ENCODE results near the gene TPGS1.

The TPGS1 gene

GRCh38 chr19:489418-490196 lies 17.7 kb upstream of the TPGS1 start:
- no peaks in the 10 kb centered on the region for H3F3A ChIP-seq (ENCODE audit: insufficient read depth, low read length)
- TF ChIP-seq EZH2 (IDR thresholded peaks at IDR 0.05; ENCODE audit: borderline replicate concordance, low read length) = no peak
- no peak for TF ChIP-seq CTCF (IDR thresholded peaks at IDR 0.05; ENCODE audit: low read length)
- peak overlapping the region; percentile 93 for H3K4me2 ChIP-seq (ENCODE audit: low read length)
- no peaks in the 10 kb centered on the region for H3K27me3 ChIP-seq (ENCODE audit: insufficient read depth, low read length)
- H3K4me1 ChIP-seq (ENCODE audit: insufficient read depth, low read length, severe bottlenecking) = peaks cover 8% of the 10 kb centered on the region
- no peaks in the 10 kb centered on the region for H3K9me3 ChIP-seq (ENCODE audit: low read length)
- H2AFZ ChIP-seq (ENCODE audit: low read length) = no peak overlapping the region
- H4K20me1 ChIP-seq (ENCODE audit: insufficient read depth, low read length) = no peaks in the 10 kb centered on the region
- no peaks in the 10 kb centered on the region for H3K79me2 ChIP-seq (ENCODE audit: insufficient read depth, low read length)
- H3K4me3 ChIP-seq (ENCODE audit: low read depth, low read length, poor library complexity, severe bottlenecking) = peak overlapping the region; percentile 89
- H3K9me2 ChIP-seq (ENCODE audit: low read depth, low read length) = no peaks in the 10 kb centered on the region
- no peak overlapping the region for H3K27ac ChIP-seq (ENCODE audit: low read depth, low read length, poor library complexity, severe bottlenecking)
- H3K36me3 ChIP-seq (ENCODE audit: insufficient read depth, low read length) = no peaks in the 10 kb centered on the region; the same call in 1 of the 2 replicates
- H3K9ac ChIP-seq (ENCODE audit: low read length) = peak overlapping the region; percentile 96

GRCh38 chr19:491146-491741 lies 16.1 kb upstream of the TPGS1 start:
- Histone ChIP-seq H4K20me1 (ENCODE audit: insufficient read depth, low read length) (no peaks in the 10 kb centered on the region), H3K27ac (ENCODE audit: low read depth, low read length, poor library complexity, severe bottlenecking) (no peak overlapping the region), H3K9me2 (ENCODE audit: low read depth, low read length) (no peaks in the 10 kb centered on the region), H3K9ac (ENCODE audit: low read length) (no peak overlapping the region), H3K27me3 (ENCODE audit: insufficient read depth, low read length) (no peaks in the 10 kb centered on the region), H3K4me3 (ENCODE audit: low read depth, low read length, poor library complexity, severe bottlenecking) (no peak overlapping the region), H3K4me2 (ENCODE audit: low read length) (no peak overlapping the region), H3K9me3 (ENCODE audit: low read length) (no peaks in the 10 kb centered on the region), H3K36me3 (ENCODE audit: insufficient read depth, low read length) (no peaks in the 10 kb centered on the region; the same call in 1 of the 2 replicates), H3K4me1 (ENCODE audit: insufficient read depth, low read length, severe bottlenecking) (peaks cover 8% of the 10 kb centered on the region), H2AFZ (ENCODE audit: low read length) (no peak overlapping the region), H3F3A (ENCODE audit: insufficient read depth, low read length) (no peaks in the 10 kb centered on the region), H3K79me2 (ENCODE audit: insufficient read depth, low read length) (no peaks in the 10 kb centered on the region)
- TF ChIP-seq CTCF (IDR thresholded peaks at IDR 0.05; ENCODE audit: low read length) (no peak), EZH2 (IDR thresholded peaks at IDR 0.05; ENCODE audit: borderline replicate concordance, low read length) (no peak)

GRCh38 chr19:492091-492531 lies 15.2 kb upstream of the TPGS1 start:
- TF ChIP-seq CTCF (IDR thresholded peaks at IDR 0.05; ENCODE audit: low read length) = no peak
- TF ChIP-seq EZH2 (IDR thresholded peaks at IDR 0.05; ENCODE audit: borderline replicate concordance, low read length) = no peak
- H3K4me2 ChIP-seq (ENCODE audit: low read length) = no peak overlapping the region
- H3K9ac ChIP-seq (ENCODE audit: low read length) = no peak overlapping the region
- no peaks in the 10 kb centered on the region for H4K20me1 ChIP-seq (ENCODE audit: insufficient read depth, low read length)
- H3K79me2 ChIP-seq (ENCODE audit: insufficient read depth, low read length) = no peaks in the 10 kb centered on the region
- H3K36me3 ChIP-seq (ENCODE audit: insufficient read depth, low read length) = no peaks in the 10 kb centered on the region; the same call in 1 of the 2 replicates
- no peaks in the 10 kb centered on the region for H3K27me3 ChIP-seq (ENCODE audit: insufficient read depth, low read length)
- peaks cover 8% of the 10 kb centered on the region for H3K4me1 ChIP-seq (ENCODE audit: insufficient read depth, low read length, severe bottlenecking)
- H2AFZ ChIP-seq (ENCODE audit: low read length) = no peak overlapping the region
- H3K4me3 ChIP-seq (ENCODE audit: low read depth, low read length, poor library complexity, severe bottlenecking) = no peak overlapping the region
- H3K27ac ChIP-seq (ENCODE audit: low read depth, low read length, poor library complexity, severe bottlenecking) = no peak overlapping the region
- H3K9me2 ChIP-seq (ENCODE audit: low read depth, low read length) = no peaks in the 10 kb centered on the region
- H3F3A ChIP-seq (ENCODE audit: insufficient read depth, low read length) = no peaks in the 10 kb centered on the region
- no peaks in the 10 kb centered on the region for H3K9me3 ChIP-seq (ENCODE audit: low read length)

Data from OCI-LY1 (cell line).